HG03064 (cell line): Measurements from ENCODE around the gene ITGAD.
"Not testable (repeated sequence)": the region's sequence is repeated elsewhere in the genome, so short reads cannot be mapped to it uniquely, and the experiment has no call there.

Experiments used
- ATAC-seq: cut with Tn5 transposase; IDR thresholded peaks from one replicate; pipeline ENCODE4 v1.9.1; 2021; ENCODE audit warnings: low read depth; ENCODE audit not compliant: unreplicated experiment

Gene ITGAD

DNA sequence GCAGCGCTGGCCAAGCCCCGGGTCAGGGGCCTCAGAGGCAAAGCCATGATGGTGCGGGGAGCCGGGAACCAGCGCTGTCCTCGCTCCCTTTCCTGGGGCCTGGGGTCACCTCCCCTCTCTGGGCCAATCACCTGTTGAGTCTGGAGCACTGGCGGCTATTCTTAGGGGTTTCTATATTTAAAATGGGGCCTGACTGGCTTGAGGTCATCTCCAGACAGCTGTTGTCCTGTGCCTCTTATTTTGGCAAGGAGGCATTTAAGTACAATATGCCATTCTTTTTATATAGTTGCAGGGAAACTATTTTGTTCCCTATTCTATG, 35.1 kb downstream of the ITGAD start, which contains the start of gene COX6A2:
Gene COX6A2 (minus strand): TSS at position 82 of the 319 bp plus-strand sequence. CDS start 35 bp downstream, at position 47.
- ATAC-seq = no peak

DNA sequence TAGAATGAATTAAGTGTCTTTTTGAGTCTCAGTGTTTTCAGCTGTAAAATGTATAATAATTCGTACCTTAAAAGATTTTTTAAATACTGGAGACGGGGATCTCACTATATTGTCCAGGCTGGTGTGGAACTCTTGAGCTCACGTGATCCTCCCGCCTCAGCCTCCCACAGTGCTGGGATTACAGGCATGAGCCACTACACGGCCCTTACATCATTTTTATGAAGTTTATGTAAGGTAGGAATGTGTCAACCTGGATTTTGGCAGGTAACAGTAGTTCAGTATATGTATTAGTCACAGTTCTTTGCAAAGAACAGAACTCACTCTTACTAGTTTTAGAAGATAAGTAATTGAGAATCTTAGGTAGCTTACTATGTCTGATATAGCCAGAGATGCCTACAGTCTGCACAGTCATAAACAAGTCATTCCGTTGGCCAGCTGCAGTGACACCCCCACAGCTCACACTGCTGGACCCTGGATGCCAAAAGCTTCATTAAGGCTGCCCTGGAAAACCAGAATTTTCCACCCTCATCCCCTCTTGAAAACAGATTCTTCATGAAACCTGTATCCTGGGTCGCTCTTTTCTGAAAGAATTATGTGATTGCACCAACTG, 35.6 kb downstream of the ITGAD start:
- no peak for ATAC-seq

DNA sequence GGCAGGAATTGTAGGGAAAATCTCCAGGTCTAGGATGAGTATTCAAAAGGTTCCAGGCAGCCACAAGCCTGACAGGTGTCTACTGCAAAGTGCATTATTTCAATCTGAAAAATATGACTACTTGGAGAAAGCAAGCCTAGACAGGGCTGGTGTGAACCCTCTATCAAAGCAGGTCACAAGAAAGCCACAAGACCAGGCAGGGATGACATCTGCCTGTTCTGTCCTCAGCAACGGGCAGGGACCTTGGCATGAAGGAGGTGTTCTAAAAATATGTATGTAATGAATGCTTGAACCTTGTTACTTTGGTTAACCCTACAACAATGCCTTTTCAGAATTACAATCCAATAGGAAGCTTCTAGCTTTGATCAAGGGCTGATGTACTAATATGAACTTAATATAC, 36.2 kb downstream of the ITGAD start:
- no peak for ATAC-seq

DNA sequence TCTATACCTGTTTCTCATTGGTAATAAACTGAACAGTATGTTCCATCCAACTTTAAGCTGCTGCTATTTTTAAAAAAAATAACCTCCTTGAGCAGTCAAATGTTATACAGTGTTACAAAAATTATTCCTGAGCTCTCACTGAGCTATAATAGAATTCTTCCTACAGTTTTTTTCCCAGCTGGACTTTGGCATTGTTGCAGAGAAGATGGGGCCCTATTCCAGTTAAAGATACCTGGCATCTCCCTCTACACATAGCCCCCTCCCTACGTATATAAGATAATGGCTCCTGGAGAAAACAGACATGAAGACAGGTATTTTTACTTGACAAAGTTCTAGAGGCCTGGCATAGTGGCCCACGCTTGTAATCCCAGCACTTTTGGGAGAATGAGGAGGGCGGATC, 36.7 kb downstream of the ITGAD start:
- no peak for ATAC-seq

DNA sequence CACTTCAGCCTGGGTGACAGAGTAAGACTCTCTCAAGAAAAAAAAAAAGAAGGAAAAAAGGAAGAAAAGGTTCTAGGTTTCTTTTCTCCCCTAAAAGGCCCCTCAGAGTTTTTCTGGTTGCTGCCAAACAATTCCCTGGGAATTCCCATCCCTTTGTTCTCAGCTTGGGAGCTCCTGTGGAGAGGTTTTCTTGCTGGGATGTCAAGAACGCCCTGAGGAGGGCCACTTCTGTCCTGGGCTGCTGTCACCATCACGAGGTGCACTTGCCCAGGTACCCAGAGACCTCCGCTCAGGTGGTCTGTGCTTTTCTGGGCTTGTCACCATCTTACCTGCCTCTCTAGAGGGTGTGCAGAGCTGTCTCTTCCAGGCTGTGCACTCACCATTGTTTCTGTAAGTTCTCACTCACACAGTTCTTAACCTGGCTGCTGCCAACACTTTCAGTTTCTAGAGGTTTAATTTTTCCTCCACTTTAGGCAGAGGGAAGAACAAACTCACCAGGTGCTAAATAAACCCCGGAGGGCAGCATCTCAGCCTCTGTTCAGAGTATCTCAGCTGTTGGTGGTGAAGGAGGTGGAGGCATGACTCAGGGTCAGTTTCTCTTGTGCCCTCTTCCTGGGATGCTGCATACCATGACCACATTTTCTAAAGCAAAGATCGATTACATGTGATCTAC, 37.4 kb downstream of the ITGAD start:
- ATAC-seq = no peak

DNA sequence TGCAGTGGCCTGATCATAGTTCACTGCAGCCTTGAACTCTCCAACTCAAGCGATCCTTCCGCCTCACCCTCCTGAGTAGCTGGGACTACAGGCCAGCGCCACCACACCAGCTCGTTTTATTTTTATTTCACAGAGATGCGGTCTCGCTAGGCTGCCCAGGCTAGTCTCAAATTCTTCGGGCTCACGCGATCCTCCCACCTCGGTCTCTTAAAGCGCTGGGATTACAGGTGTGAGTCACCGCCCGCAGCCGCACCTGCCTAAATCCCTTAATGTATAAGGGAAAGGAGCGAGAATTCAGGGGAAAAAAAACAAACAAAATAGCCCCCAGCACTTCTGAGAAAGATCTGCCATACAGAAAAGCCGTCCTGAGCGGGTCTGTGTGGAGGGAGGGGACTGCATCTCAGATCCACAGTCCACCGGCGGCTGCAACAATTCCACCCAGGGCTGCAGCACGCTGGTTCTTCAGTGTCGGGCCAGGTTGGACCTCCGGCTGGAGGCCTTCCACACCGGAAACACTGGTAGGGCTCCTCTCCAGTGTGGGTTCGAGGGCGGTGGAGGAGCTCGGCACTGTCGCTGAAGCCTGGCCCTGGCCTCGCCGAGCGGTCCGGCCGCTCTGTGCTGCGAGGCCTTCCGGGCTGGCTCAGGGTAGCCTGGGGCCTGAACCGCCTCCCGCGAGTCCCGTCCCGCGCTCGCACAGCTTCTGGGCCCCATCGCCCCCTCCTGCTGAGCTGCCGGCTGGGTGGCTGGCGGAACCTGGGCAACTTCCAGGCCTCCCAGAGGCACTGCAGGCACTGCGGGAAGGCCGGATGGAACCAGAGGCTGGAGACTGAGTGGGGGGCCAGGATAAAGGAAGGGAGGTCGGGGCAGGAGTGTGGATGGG, 42.4 kb downstream of the ITGAD start:
- no peak for ATAC-seq

DNA sequence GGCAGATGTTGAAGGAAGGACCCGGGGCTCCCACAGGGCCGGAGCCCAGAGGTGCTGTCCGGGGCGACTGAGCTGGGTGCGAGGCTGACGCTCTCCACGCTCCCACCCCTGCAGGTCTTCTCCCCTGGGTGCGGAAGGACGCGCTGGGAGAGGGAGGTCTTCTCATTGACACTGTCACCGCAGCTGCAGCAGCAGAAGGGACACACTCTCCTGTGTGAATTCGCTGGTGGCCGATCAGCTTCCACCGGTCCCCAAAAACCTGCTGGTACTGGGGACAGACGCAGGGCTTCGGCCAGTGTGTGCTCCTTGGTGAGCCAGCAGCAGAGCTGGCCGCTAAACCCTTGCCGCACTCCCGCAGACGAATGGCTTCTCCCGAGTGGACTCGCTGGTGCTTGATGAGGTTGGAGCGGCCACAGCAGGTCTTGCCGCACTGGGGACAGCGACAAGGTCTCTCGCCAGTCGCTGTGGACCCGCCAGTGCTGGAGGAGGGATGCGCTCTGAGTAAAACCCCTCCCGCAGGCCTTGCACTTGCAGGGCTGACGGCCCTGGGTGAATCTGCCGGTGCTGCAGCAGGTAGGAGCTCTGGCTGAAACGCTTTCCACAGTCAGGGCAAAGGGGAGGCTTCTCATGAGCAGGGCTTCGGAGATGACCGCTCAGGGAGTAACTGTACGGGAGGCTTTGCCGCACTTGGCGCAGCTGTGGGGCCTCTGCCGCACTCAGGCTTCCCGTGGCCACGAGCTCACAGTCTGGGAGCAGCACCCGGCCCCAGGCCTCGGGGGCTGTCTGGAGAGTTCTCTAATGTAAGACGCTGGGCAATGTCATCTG, 43.3 kb downstream of the ITGAD start:
- ATAC-seq = no peak

DNA sequence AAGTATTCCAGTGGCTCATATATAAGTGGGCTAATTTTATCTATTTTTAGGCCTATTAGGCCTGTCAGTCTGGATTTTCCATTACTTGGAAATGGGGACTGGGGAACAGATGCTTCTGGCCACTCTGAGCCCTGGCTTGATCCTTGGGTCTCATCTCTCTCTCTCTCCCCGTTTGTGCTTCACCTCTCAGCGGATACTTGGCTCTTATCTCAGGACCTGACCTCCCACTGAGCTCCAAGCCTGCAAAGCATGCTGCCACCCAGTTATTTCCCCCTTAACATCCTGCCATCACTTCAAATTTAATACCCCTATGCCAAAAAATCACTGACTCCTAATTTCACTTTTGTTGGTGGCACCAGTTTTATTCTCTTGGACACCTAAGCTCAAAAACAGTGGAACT, 45.3 kb downstream of the ITGAD start:
- no peak for ATAC-seq

DNA sequence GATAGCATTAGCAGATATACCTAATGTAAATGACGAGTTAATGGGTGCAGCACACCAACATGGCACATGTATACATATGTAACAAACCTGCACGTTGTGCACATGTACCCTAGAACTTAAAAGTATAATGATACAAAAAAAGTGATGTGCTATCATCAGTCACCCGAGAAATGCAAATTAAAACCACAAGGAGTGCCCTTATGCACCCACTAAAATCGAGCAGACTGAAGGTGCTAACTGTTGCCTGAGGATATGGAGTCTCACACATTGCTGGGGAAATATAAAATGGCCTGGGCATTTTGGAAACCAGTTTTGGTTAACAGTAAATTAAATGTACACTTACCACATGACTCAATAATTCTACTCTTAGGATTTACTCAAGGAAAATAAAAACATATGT, 45.9 kb downstream of the ITGAD start:
- not testable (repeated sequence) for ATAC-seq

DNA sequence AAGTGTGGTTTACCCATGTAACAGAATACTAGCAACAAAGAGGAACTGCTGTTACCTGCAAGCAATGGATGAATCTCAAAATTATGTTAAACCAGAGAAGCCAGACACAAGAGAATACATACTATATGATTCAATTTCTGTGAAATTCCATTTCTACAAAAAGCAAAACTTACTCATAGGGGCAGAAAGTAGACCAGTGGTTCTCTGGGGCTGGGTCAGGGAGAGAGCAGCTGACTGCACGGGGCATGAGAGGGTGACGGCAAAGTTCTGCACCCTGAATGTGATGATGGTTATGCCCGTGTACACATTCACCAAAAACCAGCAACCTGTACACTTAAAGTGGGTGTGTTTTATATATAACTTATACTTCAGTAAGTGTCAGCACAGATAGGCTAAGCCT, 46.4 kb downstream of the ITGAD start:
- ATAC-seq = no peak

DNA sequence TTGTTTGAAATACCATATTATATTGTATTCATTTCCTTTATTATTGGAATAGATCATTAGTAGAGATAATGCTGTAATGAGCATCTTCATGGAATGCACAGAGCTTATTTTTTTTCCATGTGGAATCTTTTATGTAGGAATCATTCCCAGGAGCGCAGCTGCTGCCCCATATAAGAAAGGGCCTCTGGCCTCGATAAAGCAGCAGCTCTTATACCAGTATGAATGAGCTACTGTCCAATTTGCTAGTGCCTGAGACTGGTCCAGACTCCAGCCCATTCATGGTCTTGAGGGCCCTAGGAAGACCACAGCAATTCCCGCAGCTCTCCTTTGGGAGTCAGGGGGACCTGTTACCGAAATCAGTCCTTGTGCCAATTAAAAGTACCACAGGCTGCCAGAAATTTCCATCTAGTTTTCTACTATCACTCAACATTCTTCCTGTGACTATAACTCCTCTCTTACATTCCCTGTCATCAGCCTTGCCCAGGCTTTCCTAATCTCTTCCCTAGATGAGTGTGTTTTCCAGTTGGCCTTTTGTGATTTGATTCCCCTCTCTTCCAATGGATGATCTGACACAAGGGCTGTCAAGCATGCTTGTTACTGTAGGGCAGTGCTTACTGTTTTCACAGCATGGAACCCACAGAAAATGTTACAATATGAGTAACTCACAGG, 47.5 kb downstream of the ITGAD start:
- ATAC-seq = no peak

DNA sequence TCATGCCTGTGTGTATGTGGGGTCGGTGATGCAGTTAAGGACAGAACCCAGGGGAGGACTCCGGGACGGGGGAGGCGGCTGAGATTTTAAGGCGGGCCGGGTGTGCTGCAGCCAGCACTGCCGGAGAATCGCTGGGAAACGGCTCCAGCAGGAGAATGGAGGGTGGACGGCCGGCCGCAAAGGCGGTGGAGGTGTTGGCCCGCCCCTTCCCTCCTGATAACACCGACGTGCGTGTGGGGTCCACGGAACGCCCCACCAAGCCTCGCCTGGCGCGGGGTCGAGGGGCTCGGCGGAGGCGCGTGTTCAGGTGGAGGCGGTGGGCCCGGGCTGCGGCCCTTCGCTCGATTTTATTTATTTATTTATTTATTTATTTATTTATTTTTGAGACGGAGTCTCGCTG, 48.8 kb downstream of the ITGAD start:
- ATAC-seq = no peak

DNA sequence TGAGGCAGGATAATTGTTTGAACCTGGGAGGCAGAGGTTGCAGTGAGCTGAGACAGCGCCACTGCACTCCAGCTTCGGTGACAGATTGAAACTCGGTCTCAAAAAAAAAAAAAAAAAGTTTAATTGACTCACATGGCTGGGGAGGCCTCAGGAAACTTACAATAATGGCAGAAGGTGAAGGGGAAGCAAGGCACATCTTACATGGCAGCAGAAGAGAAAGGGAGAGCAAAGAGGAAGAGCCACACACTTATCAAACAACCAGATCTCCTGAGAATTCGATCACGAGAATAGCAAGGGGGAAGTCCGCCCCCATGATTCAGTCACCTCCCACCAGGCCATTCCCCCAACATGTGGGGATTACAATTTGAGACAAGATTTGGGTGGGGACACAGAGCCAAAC, 52.8 kb downstream of the ITGAD start:
- not testable (repeated sequence) for ATAC-seq

DNA sequence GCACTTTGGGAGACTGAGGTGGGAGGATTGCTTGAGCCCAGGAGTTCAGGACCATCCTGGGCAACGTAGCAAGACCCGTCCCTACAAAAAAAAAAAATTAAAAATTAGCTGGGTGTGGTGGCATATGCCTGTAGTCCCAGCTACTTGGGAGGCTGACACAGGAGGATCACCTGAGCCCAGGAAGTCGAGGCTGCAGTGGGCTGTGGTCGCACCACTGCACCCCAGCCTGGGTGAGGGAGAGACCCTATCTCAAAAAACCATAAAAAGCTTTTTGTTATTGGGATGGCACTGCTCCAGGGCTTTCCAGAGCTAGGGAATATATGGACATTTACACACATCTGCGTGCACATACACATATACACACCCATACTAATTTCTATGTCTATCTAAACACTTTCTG, 58.1 kb downstream of the ITGAD start:
- ATAC-seq = no peak

DNA sequence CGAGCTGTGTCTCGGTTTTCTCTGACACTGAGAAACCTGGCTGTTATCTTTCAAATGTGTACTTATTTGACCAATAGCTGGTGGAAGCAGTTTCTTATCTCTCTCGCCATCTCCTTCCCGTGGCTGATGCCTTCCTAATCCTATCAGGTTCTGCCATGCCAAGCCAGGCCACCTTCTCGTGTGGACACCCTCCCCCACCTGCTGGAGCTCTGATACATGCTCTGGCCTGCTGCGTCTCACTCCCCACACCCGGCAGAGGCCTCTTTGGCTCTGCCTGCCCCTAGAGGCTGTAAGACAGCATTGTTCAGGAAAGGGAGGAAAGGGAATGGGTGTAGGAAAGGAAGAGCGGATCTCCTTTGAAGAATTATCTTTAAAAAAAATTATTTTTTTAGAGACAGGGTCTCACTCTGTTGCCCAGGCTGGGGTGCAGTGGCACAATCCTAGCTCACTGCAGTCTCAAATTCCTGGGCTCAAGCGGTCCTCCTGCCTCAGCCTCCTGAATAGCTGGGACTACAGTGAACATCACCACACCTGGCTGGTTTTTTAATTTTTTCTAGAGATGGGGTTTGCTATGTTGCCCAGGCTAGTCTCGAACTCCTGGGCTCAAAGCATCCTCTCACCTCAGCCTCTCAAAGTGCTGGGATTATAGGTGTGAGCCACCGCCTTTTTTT, 58.7 kb downstream of the ITGAD start:
- no peak for ATAC-seq

DNA sequence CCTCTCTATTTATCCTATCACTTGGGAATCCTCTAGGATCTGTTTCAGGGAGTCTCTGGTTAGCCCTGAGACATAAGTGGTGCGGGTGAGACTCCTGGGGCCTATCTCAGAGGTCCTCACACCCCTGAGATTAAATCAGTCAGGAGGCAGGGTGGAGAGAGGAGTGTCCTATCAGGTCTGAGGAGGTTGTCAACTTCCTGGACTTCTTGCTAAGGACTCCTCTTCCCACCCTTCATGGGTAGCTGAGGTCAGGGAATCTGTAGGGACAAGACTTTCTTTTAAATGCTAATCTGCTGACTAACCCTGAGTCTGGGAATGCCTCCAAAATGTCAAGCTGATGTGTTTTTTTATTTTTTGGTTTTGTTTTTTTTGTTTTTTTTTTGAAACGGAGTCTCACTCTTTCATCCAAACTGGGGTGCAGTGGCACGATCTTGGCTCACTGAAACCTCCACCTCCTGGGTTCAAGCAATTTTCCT, 59.5 kb downstream of the ITGAD start:
- no peak for ATAC-seq

DNA sequence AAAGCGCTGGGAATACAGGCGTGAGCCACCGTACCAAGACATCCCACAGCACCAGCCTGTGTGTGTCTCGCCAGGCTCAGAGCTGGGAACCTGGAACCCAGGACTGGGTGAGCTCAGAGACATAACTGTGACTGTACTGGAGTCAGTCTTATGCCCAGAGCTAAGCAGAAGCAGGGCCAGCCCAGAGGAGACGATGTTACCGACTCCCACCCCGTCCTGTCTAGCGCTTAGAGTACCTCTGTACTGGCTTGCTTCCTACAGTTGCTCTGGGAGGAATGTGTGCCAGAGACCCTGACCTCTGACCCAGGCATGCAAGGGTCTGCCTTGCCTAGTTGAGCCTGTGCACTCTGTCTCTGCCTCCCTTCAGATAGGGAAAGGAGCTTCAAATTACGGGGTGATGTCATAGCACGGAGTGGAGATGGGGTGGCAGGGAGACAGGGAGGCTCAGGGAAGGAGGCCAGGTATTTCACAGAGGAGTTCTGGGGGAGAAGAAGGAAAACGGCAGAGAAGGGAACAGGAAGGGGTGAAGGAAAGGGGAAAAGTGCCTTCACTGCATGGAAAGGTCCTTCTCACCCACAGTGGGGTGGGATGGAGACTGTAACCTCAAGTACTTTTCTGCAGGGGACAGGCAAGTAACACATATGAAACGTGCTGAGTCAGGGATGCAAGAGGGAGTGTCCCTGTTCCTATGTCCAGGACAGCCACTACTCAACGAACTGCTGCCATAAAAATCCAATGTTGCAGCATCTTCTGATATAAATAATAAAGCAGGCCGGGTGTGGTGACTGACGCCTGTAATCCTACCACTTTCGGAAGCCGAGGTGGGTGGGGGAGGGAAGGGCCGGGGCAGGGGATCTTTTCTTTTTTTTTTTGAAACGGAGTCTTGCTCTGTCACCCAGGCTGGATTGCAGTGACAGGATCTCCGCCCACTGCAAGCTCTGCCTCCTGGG, 60.4 kb downstream of the ITGAD start:
- ATAC-seq = no peak

DNA sequence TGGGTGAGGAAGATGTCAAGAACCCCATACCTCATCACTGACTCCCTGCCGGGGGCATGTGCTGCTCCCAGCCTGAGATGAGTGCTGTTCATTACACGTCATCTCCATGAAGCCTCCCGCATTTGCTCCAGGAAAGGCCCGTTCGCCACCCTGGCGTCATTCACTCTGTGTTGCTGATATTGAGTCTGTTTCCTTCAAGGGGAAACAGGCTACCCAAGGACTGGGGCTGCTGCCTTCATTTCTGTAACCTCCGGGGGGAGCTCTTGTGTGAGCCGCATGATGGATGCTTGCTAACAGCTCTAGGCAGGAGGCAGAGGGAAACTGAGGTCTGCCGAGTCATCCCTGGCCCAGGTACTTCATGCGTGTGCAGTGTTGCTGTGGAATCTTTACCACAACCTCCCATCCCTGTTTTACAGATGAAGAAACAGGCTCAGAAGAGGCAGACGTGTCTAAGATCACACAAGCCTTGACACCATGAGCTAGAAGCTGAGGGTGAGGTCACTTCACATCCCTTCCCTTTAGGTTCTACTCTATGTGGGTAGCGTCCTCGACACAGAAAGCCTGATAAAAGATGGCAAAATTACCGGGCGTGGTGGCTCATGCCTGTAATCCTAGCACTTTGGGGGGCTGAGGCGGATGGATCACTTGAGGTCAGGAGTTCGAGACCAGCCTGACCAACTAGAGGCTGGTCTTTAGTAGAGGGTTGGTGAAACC, 62.6 kb downstream of the ITGAD start:
- ATAC-seq = no peak
